ENCODE results near the gene C11orf24. TPM values are rescaled to one million over a fixed set of nuclear protein-coding genes. Genes with fewer than 3 reads are reported as not detected.
A peak's percentile ranks its signal among the peaks of the same experiment; 100 is the strongest.

C11orf24 gene
- total and polyA plus RNA-seq, 2 of the 4 experiments (the other 2 are of a cell fraction) = 42.5 to 135 TPM

DNA sequence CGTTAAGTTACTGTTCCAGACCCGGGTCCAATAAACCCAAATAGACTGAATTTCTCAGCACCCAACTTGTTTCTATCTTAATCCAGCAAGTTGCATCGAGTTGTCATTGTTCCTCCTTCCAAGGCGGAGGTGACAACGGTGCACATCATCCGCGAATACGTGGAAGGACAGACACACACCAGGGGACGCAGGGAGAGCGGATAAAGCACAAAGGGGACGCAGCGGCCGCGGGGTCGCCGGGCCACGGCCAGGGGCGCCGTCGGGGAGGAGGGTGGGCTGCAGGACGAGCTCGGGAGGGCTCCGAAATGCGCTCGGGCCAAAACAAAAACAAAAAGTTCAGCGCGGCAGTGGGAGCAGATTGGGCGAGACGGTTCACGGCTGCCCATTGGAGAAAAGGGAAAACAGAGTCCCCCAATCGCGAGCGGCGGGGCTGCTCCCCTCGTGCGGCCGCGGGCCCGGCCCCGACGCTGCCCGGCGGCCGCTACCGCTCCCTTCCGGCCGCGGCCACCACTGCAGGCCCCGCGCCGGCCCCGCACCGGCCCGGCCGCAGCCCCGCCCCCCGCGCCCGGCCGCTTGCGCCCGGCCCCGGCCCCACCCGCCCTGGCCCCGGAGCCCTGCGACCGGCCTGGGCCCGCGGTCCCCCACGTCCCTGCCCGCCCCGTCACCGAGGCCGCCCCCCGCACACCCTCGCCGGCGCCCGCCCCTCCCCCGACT, 59.2 kb downstream of the C11orf24 start:
- peaks cover 13% of the 10 kb centered on the region; the same call in 1 of the 2 replicates for H3K9me1 ChIP-seq (ENCODE audit: insufficient read depth, low read length)
- POLR2A ChIA-PET (ENCODE audit: unreplicated experiment) = no interaction called here
- DNase-seq (peak; percentile 75), ATAC-seq (ENCODE audit: low read depth) (peak; percentile 84)
- no peak overlapping the region for H4K8ac ChIP-seq (ENCODE audit: low read depth in 2 of 2, low read length in 2 of 2)
- H2AK5ac ChIP-seq (ENCODE audit: low read depth, low read length) = no peak overlapping the region
- CTCF ChIA-PET = no interaction called here
- intact Hi-C loops (cut with micrococcal nuclease) (no loop called here), in situ Hi-C loops (cut with MboI; ENCODE audit: low sequenced_read_pairs) (no loop called here), dilution Hi-C loops (cut with HindIII; ENCODE audit: low sequenced_read_pairs, unreplicated experiment) (no loop called here)
- no peak overlapping the region for H2BK120ac ChIP-seq (ENCODE audit: low read depth, low read length)
- peak overlapping the region; percentile 94 for H3K4me2 ChIP-seq (ENCODE audit: low read depth, low read length)
- no peak overlapping the region for H2BK20ac ChIP-seq (ENCODE audit: low read depth, low read length)
- TF ChIP-seq RFX5 (IDR thresholded peaks at IDR 0.05; ENCODE audit: low read depth, low read length) = no peak
- TF ChIP-seq MAFK (IDR thresholded peaks at IDR 0.05; ENCODE audit: low read depth, low read length) = no peak
- TF ChIP-seq, protein P1, sequence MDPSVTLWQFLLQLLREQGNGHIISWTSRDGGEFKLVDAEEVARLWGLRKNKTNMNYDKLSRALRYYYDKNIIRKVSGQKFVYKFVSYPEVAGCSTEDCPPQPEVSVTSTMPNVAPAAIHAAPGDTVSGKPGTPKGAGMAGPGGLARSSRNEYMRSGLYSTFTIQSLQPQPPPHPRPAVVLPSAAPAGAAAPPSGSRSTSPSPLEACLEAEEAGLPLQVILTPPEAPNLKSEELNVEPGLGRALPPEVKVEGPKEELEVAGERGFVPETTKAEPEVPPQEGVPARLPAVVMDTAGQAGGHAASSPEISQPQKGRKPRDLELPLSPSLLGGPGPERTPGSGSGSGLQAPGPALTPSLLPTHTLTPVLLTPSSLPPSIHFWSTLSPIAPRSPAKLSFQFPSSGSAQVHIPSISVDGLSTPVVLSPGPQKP (IDR thresholded peaks at IDR 0.05; ENCODE audit: borderline replicate concordance, low read depth, low read length) = no peak
- no peak for TF ChIP-seq SMC3 (IDR thresholded peaks at IDR 0.05; ENCODE audit: low read depth, low read length)
- TF ChIP-seq, protein P2, sequence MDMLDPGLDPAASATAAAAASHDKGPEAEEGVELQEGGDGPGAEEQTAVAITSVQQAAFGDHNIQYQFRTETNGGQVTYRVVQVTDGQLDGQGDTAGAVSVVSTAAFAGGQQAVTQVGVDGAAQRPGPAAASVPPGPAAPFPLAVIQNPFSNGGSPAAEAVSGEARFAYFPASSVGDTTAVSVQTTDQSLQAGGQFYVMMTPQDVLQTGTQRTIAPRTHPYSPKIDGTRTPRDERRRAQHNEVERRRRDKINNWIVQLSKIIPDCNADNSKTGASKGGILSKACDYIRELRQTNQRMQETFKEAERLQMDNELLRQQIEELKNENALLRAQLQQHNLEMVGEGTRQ (IDR thresholded peaks at IDR 0.05; ENCODE audit: low read depth, low read length) = peak; percentile 31; the same call in 1 of the 2 replicates
- TF ChIP-seq MAZ (IDR thresholded peaks at IDR 0.05; ENCODE audit: borderline replicate concordance, low read depth, low read length) = no peak
- no peak for TF ChIP-seq RCOR1 (IDR thresholded peaks at IDR 0.05; ENCODE audit: insufficient replicate concordance, low read length)
- no peak for TF ChIP-seq CEBPB (IDR thresholded peaks at IDR 0.05; ENCODE audit: low read depth, low read length)
- TF ChIP-seq MXI1 (IDR thresholded peaks at IDR 0.05; ENCODE audit: borderline replicate concordance, low read depth, low read length) = peak; percentile 49; the same call in 1 of the 2 replicates
- no peak for TF ChIP-seq CHD1 (IDR thresholded peaks at IDR 0.05; ENCODE audit: low read depth, low read length)
- TF ChIP-seq, protein P3, sequence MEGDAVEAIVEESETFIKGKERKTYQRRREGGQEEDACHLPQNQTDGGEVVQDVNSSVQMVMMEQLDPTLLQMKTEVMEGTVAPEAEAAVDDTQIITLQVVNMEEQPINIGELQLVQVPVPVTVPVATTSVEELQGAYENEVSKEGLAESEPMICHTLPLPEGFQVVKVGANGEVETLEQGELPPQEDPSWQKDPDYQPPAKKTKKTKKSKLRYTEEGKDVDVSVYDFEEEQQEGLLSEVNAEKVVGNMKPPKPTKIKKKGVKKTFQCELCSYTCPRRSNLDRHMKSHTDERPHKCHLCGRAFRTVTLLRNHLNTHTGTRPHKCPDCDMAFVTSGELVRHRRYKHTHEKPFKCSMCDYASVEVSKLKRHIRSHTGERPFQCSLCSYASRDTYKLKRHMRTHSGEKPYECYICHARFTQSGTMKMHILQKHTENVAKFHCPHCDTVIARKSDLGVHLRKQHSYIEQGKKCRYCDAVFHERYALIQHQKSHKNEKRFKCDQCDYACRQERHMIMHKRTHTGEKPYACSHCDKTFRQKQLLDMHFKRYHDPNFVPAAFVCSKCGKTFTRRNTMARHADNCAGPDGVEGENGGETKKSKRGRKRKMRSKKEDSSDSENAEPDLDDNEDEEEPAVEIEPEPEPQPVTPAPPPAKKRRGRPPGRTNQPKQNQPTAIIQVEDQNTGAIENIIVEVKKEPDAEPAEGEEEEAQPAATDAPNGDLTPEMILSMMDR (conservative IDR thresholded peaks at IDR 0.05; ENCODE audit: low read depth, low read length) = peak; percentile 56
- TF ChIP-seq RAD21 (IDR thresholded peaks at IDR 0.05; ENCODE audit: low read length) = no peak
- TF ChIP-seq POLR2A (IDR thresholded peaks at IDR 0.05; ENCODE audit: low read depth, low read length) = no peak
- TF ChIP-seq FOS (IDR thresholded peaks at IDR 0.05; ENCODE audit: low read depth, low read length) = no peak
- TF ChIP-seq BHLHE40 (IDR thresholded peaks at IDR 0.05; ENCODE audit: low read depth, low read length) = peak; percentile 71
- H3K79me1 ChIP-seq (ENCODE audit: low read depth in 1 of 2, low read length in 2 of 2) = peaks cover 6 to 43% of the 10 kb centered on the region in 2 experiments
- no peak overlapping the region for H4K91ac ChIP-seq (ENCODE audit: insufficient read depth, low read depth, low read length)
- peak overlapping the region; percentile 100 for H3K4me3 ChIP-seq (ENCODE audit: insufficient read depth, low read depth, low read length)
- H2AFZ ChIP-seq (replicated peaks; ENCODE audit: low read length, poor library complexity) = peak overlapping the region; percentile 89
- no peaks in the 10 kb centered on the region for H3K9me3 ChIP-seq (ENCODE audit: control insufficient read depth, insufficient read depth, low read length)
- peaks cover 18% of the 10 kb centered on the region for H3K27me3 ChIP-seq (ENCODE audit: control insufficient read depth, insufficient read depth, low read length)
- no peak overlapping the region for H3K4ac ChIP-seq (ENCODE audit: low read depth, low read length)
- no peaks in the 10 kb centered on the region for H3K36me3 ChIP-seq (ENCODE audit: control insufficient read depth, insufficient read depth, low read length)
- WGBS, 2 experiments (ENCODE audit: extremely low coverage in 2 of 2, insufficient read length in 1 of 2) = 0% methylated on average over 10 of the region's 80 CpGs; no CpG with 5 or more reads in 1 of the 2 experiments
- peak overlapping the region; percentile 91 for H3K9ac ChIP-seq (ENCODE audit: low read depth, low read length)
- BruUV-seq (replicated peaks) = no TSS peak
- peak overlapping the region; percentile 60 for H2AK9ac ChIP-seq (replicated peaks; ENCODE audit: low read depth, low read length, poor library complexity)
- no peak overlapping the region for H3K56ac ChIP-seq (ENCODE audit: extremely low read depth, insufficient read depth, low read length)
- H4K20me1 ChIP-seq (ENCODE audit: insufficient read depth, low read length) = peaks cover 51% of the 10 kb centered on the region
- H3K23ac ChIP-seq (ENCODE audit: low read depth, low read length) = no peak overlapping the region
- H3K14ac ChIP-seq (replicated peaks; ENCODE audit: low read depth, low read length) = no peak overlapping the region
- H4K5ac ChIP-seq (ENCODE audit: low read depth, low read length) = no peak overlapping the region
- H3K4me1 ChIP-seq (ENCODE audit: control insufficient read depth, insufficient read depth, low read length) = peaks cover 5% of the 10 kb centered on the region; the same call in 1 of the 2 replicates
- peak overlapping the region; percentile 70 for H3K27ac ChIP-seq (ENCODE audit: insufficient read depth, low read length)
- H3K18ac ChIP-seq (ENCODE audit: low read depth, low read length) = peak overlapping the region; percentile 24; the same call in 1 of the 2 replicates
- no peak overlapping the region for H2BK15ac ChIP-seq (ENCODE audit: low read depth, low read length)
- H2BK5ac ChIP-seq (ENCODE audit: low read depth, low read length, poor library complexity, severe bottlenecking) = peak overlapping the region; percentile 85
